ENCODE measurements around the gene NLGN3.

GRCh38 chrX:71147496-71148277 is 3.0 kb downstream of the NLGN3 start:
- TF ChIP-seq CTCF (IDR thresholded peaks at IDR 0.05), result no peak
- no peak for TF ChIP-seq POLR2AphosphoS5 (IDR thresholded peaks at IDR 0.05; ENCODE audit: low read depth, low read length)
- TF ChIP-seq, protein P1, sequence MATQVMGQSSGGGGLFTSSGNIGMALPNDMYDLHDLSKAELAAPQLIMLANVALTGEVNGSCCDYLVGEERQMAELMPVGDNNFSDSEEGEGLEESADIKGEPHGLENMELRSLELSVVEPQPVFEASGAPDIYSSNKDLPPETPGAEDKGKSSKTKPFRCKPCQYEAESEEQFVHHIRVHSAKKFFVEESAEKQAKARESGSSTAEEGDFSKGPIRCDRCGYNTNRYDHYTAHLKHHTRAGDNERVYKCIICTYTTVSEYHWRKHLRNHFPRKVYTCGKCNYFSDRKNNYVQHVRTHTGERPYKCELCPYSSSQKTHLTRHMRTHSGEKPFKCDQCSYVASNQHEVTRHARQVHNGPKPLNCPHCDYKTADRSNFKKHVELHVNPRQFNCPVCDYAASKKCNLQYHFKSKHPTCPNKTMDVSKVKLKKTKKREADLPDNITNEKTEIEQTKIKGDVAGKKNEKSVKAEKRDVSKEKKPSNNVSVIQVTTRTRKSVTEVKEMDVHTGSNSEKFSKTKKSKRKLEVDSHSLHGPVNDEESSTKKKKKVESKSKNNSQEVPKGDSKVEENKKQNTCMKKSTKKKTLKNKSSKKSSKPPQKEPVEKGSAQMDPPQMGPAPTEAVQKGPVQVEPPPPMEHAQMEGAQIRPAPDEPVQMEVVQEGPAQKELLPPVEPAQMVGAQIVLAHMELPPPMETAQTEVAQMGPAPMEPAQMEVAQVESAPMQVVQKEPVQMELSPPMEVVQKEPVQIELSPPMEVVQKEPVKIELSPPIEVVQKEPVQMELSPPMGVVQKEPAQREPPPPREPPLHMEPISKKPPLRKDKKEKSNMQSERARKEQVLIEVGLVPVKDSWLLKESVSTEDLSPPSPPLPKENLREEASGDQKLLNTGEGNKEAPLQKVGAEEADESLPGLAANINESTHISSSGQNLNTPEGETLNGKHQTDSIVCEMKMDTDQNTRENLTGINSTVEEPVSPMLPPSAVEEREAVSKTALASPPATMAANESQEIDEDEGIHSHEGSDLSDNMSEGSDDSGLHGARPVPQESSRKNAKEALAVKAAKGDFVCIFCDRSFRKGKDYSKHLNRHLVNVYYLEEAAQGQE (IDR thresholded peaks at IDR 0.05; ENCODE audit: insufficient read depth in 1 of 2, low read depth in 2 of 2, low read length in 1 of 2), result no peak

Measured in Panc1 (cell line).